Natural killer cell (primary cell): Measurements from ENCODE around the gene TEAD1. TPM values are rescaled to one million over a fixed set of nuclear protein-coding genes. Genes with fewer than 3 reads are reported as not detected.

ENCODE experiments used
- ATAC-seq, 3 donors: fragments of 150-1000 bp in 2 of 3; fragments of 200-7000 bp in 1 of 3; cut with Tn5 transposase; 1 replicate in 1 of 3; 2 replicates in 2 of 3; pipeline ENCODE4 v1.10.0; 2021; ENCODE audit warnings: mild to moderate bottlenecking in 2 of 3, moderate library complexity in 2 of 3
- DNase-seq, 2 donors: peaks; one replicate each; pipeline versions ENCODE4 v3.0.0 to v3.0.0-alpha.2; 2013 to 2021; ENCODE audit warnings: mixed read lengths in 1 of 2
- H3K27ac ChIP-seq: one replicate; pipeline ENCODE4 v1.5.1; 2013; ENCODE audit warnings: mild to moderate bottlenecking, low read length
- H3K27me3 ChIP-seq: one replicate; pipeline ENCODE4 v1.6.1; 2013; ENCODE audit warnings: low read length; ENCODE audit not compliant: control insufficient read depth, insufficient read depth
- H3K36me3 ChIP-seq: one replicate; pipeline ENCODE4 v1.6.1; 2013; ENCODE audit warnings: low read length; ENCODE audit not compliant: control insufficient read depth, insufficient read depth
- H3K4me1 ChIP-seq: one replicate; pipeline ENCODE4 v1.6.1; 2013; ENCODE audit warnings: low read length; ENCODE audit not compliant: control insufficient read depth, insufficient read depth
- H3K4me3 ChIP-seq: one replicate; pipeline ENCODE4 v1.5.1; 2013; ENCODE audit warnings: low read length
- H3K9me3 ChIP-seq: one replicate; pipeline ENCODE4 v1.6.1; 2013; ENCODE audit warnings: low read length; ENCODE audit not compliant: control insufficient read depth, insufficient read depth
- H3K27ac Mint-ChIP-seq, 2 donors: one replicate each; pipeline ENCODE4 v1.8.0; 2022; ENCODE audit warnings: mild to moderate bottlenecking in 2 of 2, mixed read lengths in 2 of 2, moderate library complexity in 1 of 2
- H3K27me3 Mint-ChIP-seq, 2 donors: one replicate each; pipeline ENCODE4 v1.8.0; 2022; ENCODE audit warnings: low read depth in 2 of 2, mixed read lengths in 2 of 2
- H3K36me3 Mint-ChIP-seq: one replicate; pipeline ENCODE4 v1.8.0; 2022; ENCODE audit warnings: mixed read lengths
- H3K4me1 Mint-ChIP-seq, 2 donors: one replicate each; pipeline ENCODE4 v1.8.0; 2022; ENCODE audit warnings: mixed read lengths in 2 of 2
- H3K4me3 Mint-ChIP-seq: one replicate; pipeline ENCODE4 v1.8.0; 2022; ENCODE audit warnings: mild to moderate bottlenecking, moderate library complexity, mixed read lengths
- H3K9me3 Mint-ChIP-seq, 2 donors: one replicate each; pipeline ENCODE4 v1.8.0; 2022; ENCODE audit warnings: mixed read lengths in 2 of 2
- WGBS: methylation state at CpG from one replicate; pipeline ENCODE4 v1.1.7; 2013; ENCODE audit warnings: missing lambda C conversion rate; ENCODE audit not compliant: insufficient coverage; 5-methylcytosine and 5-hydroxymethylcytosine counted together
- intact Hi-C: fragments of 100-400 bp; cut with micrococcal nuclease; formaldehyde crosslinking; loops from one replicate; pipeline ENCODE4 v1.14.2; 2022
- total RNA-seq, 4 donors: library from RNA; stranded (reverse); fragments of 120-200 nt in 1 of 4; gene quantifications; one replicate each; pipeline versions ENCODE4 v1.2.3 to v1.2.4, GENCODE V29; 2013 to 2022
- TF ChIP-seq, protein P1 (sequence below): fragments of 200-600 bp; IDR thresholded peaks from one replicate; pipeline ENCODE4 v1.8.0; 2022; ENCODE audit warnings: antibody characterized with exemption

Gene TEAD1
- total RNA-seq, 3 donors from 2014 or later (not counting 1 experiment from before 2014, with no cell fraction given) = not detected

- ATAC-seq (no peak), DNase-seq (no peak)
- no peaks in the 10 kb centered on the region for H3K4me1 ChIP-seq
- no peaks in the 10 kb centered on the region for H3K36me3 ChIP-seq
- no peak overlapping the region for H3K4me3 Mint-ChIP-seq
- H3K27ac Mint-ChIP-seq = no peak overlapping the region
- intact Hi-C loops = no loop called here
- H3K9me3 ChIP-seq = no peaks in the 10 kb centered on the region
- peaks cover 20 to 62% of the 10 kb centered on the region in 2 donors for H3K27me3 Mint-ChIP-seq
- TF ChIP-seq, protein P1, sequence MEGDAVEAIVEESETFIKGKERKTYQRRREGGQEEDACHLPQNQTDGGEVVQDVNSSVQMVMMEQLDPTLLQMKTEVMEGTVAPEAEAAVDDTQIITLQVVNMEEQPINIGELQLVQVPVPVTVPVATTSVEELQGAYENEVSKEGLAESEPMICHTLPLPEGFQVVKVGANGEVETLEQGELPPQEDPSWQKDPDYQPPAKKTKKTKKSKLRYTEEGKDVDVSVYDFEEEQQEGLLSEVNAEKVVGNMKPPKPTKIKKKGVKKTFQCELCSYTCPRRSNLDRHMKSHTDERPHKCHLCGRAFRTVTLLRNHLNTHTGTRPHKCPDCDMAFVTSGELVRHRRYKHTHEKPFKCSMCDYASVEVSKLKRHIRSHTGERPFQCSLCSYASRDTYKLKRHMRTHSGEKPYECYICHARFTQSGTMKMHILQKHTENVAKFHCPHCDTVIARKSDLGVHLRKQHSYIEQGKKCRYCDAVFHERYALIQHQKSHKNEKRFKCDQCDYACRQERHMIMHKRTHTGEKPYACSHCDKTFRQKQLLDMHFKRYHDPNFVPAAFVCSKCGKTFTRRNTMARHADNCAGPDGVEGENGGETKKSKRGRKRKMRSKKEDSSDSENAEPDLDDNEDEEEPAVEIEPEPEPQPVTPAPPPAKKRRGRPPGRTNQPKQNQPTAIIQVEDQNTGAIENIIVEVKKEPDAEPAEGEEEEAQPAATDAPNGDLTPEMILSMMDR = no peak
- H3K9me3 Mint-ChIP-seq = no peaks in the 10 kb centered on the region
- 69% methylated on average over 3 of the region's 3 CpGs for WGBS
- no peaks in the 10 kb centered on the region for H3K4me1 Mint-ChIP-seq
- no peak overlapping the region for H3K27ac ChIP-seq
- H3K4me3 ChIP-seq = no peak overlapping the region
- no peaks in the 10 kb centered on the region for H3K36me3 Mint-ChIP-seq
- H3K27me3 ChIP-seq = peaks cover 2% of the 10 kb centered on the region
Measured at GRCh38 chr11:12797996-12798395, 123.8 kb downstream of the TEAD1 start.

GRCh38 chr11:12798609-12799011 is 124.4 kb downstream of the TEAD1 start:
- Mint-ChIP-seq H3K27ac (no peak overlapping the region), H3K9me3 (no peaks in the 10 kb centered on the region), H3K27me3 (peaks cover 26 to 68% of the 10 kb centered on the region in 2 donors), H3K4me1 (no peaks in the 10 kb centered on the region), H3K4me3 (no peak overlapping the region), H3K36me3 (no peaks in the 10 kb centered on the region)
- no peaks in the 10 kb centered on the region for H3K9me3 ChIP-seq
- intact Hi-C loops = no loop called here
- ATAC-seq = no peak
- peaks cover 5% of the 10 kb centered on the region for H3K27me3 ChIP-seq
- TF ChIP-seq, protein P1 = no peak
- no peak overlapping the region for H3K27ac ChIP-seq
- no peak for DNase-seq
- WGBS = 72% methylated on average over 4 of the region's 4 CpGs
- H3K4me1 ChIP-seq = no peaks in the 10 kb centered on the region
- no peak overlapping the region for H3K4me3 ChIP-seq
- no peaks in the 10 kb centered on the region for H3K36me3 ChIP-seq

DNA sequence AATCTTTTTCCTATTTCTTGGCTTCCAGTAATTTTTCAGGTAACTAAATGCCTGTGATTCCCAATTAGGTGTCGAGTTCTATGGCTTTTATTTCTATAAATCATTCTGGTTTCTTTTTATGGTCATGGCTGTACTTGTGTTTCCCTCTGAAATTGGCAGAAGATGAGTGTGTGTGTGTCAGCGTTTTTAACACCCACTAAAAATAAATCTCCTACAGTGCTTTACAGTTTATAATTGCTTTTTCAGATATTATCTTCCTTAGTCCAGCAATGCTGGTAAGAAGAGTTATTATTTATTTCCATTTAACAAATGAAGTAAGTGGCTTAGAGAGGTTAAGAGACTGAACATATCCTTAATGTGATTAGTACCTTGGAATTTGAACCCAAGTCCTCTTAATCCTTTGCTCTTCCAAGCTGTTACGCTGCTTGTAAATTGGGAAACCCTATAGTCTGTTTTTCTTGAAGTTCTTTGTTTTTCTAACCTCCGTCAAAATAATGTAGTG is 125.2 kb downstream of the TEAD1 start:
- Histone ChIP-seq H3K4me1 (no peaks in the 10 kb centered on the region), H3K27me3 (peaks cover 5% of the 10 kb centered on the region), H3K9me3 (no peaks in the 10 kb centered on the region), H3K4me3 (no peak overlapping the region), H3K36me3 (no peaks in the 10 kb centered on the region), H3K27ac (no peak overlapping the region)
- no peak for ATAC-seq
- TF ChIP-seq, protein P1 = no peak
- Mint-ChIP-seq H3K9me3 (no peaks in the 10 kb centered on the region), H3K27me3 (peaks cover 27 to 66% of the 10 kb centered on the region in 2 donors), H3K4me1 (no peaks in the 10 kb centered on the region), H3K36me3 (no peaks in the 10 kb centered on the region), H3K4me3 (no peak overlapping the region), H3K27ac (no peak overlapping the region)
- intact Hi-C loops = no loop called here
- DNase-seq = no peak
- WGBS = 88% methylated on average over 2 of the region's 4 CpGs

- H3K4me1 Mint-ChIP-seq = no peaks in the 10 kb centered on the region
- DNase-seq = no peak
Measured at GRCh38 chr11:12800032-12800671, 125.9 kb downstream of the TEAD1 start.

More at GRCh38 chr11:12800032-12800671, 125.9 kb downstream of the TEAD1 start:
- H3K27ac Mint-ChIP-seq = no peak overlapping the region
- H3K4me3 Mint-ChIP-seq = no peak overlapping the region
- intact Hi-C loops = no loop called here
- Histone ChIP-seq H3K4me3 (no peak overlapping the region), H3K9me3 (no peaks in the 10 kb centered on the region), H3K27me3 (peaks cover 5% of the 10 kb centered on the region), H3K4me1 (no peaks in the 10 kb centered on the region), H3K36me3 (no peaks in the 10 kb centered on the region), H3K27ac (no peak overlapping the region)
- H3K27me3 Mint-ChIP-seq = peaks cover 27 to 72% of the 10 kb centered on the region in 2 donors
- no peaks in the 10 kb centered on the region for H3K9me3 Mint-ChIP-seq
- TF ChIP-seq, protein P1 = no peak
- H3K36me3 Mint-ChIP-seq = no peaks in the 10 kb centered on the region
- WGBS = 15% methylated on average over 6 of the region's 8 CpGs
- peak in 1 of 3 donors; percentile 10 for ATAC-seq
